ENCODE measurements around the gene ROPN1L.

The ROPN1L gene

GRCh38 chr5:10457682-10458574 lies 16.2 kb downstream of the ROPN1L start:
- DNase-seq (ENCODE audit: low read depth) = no peak

DNA sequence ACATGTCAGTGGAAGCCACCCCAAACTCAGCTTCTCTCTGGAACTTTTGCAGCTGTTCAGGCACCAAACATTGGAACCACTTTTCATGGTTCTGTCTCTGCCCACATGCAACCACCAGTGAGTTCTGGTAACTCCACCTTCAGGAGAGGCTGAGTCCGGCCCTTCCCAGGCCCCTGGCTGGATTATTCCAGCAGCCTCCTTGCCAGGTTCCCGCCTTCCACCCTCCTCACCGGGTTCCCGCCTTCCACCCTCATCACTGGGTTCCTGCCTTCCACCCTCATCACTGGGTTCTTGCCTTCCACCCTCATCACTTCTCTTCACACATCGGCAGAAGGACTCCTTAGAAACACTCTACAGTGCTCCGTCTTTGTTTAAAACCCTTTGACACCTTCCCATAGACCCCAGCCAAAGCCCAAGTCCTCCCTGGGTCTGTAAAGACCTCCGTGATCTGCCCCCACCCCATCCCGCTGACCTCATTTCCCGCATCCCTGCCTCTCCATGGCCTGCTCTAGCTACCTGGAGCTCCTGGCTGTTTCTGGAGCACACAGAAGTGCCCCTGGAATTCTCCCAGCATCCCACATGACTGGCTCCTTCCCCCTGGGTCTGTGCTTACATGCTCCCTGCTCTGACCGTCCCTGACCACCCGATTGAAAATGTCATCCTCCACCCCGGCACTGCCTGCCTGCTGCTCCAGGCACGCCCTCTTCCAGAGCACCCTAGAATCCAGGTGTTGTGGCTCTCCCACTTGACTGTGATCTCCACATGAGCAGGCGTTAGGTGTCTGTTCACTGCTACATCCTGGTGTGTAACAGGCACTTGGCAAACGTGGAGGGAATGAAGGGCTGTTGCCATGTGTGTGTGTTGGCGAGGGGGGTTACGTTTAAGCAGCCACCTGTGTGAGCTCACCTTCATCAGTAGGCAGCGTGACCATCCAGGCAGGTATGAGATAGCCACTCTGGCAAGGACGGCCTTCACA lies 17.7 kb downstream of the ROPN1L start:
- DNase-seq (ENCODE audit: low read depth) = no peak

GRCh38 chr5:10460252-10460906 lies 18.7 kb downstream of the ROPN1L start:
- no peak for DNase-seq (ENCODE audit: low read depth)

DNA sequence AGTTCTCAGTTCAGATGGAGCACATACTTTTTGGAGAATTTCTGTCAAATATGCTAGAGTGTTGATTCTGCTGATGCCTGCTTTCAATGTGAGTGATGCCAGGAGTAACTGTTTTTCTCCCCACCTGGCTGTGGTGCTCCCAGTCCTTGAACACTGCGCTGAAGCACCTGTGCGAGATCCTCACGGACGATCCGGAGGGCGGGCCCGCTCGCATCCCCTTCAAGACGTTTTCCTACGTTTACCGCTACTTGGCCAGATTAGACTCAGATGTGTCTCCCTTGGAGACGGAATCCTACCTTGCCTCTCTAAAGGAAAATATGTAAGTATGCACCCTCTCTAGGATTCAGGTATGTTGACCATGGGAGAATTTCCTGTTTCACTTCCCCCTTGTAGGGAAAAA lies 19.4 kb downstream of the ROPN1L start:
- DNase-seq (ENCODE audit: low read depth) = no peak

DNA sequence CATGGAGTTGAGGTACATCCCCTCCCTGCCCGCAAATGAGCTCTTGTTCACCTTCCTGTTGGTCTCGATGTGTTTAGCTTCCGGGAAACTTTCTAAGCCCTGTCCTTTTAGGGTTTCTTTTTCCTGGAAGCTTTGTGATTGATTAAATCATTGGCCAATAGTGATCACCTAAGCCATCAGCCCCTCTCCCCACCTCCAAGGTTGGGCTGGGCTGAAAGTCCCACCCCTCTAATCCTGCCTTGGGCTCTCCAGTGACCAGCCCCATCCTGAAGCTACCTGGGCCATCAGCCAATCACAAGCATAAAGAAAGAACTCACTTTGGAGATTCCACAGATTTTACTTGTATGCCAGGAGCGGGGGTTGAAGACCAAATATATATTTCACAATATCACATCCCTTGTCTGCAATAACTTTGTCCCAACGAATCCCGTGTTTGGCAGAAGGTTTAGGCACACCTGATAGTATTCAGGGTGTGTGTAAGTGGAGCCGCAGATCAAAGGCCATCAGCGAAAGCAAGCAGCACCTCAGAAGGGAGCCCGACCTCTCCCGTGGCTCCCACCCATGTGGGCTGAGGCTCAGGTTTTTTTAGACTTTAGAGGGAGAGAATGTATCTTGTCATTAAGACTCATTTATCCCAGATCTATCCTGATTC lies 20.4 kb downstream of the ROPN1L start:
- no peak for DNase-seq (ENCODE audit: low read depth)

GRCh38 chr5:10463566-10463965 lies 21.9 kb downstream of the ROPN1L start:
- DNase-seq (ENCODE audit: low read depth) = no peak

- no peak for DNase-seq (ENCODE audit: low read depth)
Observed at GRCh38 chr5:10464173-10464572, 22.5 kb downstream of the ROPN1L start.

GRCh38 chr5:10465726-10466125 lies 24.0 kb downstream of the ROPN1L start:
- no peak for DNase-seq (ENCODE audit: low read depth)

DNA sequence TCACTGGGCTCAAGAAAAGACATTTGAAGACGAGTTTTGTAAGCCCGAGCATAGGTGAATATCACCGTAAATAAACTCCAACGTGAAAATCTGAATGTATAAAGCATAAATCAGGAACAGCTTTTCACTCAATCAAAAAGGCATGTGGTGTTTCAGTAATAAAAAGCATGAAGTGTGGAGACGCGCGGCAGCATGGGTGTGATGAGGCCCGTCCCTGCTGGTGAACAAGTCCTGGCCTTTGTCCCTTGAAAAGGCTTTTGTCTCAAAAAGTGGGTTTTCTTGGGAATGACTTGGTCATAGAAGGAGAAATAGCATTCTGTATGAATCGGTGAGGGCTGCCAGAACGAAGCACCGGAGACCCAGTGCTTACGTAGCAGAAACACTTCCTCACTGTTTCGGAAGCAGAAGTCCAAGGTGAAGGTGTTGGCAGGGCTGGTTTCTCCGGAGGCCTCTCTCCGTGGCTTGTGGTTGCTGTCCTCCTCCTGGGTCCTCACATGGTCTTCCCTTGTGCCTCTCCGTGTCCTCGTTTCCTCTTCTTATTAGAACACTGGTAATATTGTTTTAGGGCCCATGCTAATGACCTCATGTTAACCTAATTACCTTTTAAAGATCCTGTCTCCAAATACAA lies 24.9 kb downstream of the ROPN1L start:
- DNase-seq (ENCODE audit: low read depth) = no peak

DNA sequence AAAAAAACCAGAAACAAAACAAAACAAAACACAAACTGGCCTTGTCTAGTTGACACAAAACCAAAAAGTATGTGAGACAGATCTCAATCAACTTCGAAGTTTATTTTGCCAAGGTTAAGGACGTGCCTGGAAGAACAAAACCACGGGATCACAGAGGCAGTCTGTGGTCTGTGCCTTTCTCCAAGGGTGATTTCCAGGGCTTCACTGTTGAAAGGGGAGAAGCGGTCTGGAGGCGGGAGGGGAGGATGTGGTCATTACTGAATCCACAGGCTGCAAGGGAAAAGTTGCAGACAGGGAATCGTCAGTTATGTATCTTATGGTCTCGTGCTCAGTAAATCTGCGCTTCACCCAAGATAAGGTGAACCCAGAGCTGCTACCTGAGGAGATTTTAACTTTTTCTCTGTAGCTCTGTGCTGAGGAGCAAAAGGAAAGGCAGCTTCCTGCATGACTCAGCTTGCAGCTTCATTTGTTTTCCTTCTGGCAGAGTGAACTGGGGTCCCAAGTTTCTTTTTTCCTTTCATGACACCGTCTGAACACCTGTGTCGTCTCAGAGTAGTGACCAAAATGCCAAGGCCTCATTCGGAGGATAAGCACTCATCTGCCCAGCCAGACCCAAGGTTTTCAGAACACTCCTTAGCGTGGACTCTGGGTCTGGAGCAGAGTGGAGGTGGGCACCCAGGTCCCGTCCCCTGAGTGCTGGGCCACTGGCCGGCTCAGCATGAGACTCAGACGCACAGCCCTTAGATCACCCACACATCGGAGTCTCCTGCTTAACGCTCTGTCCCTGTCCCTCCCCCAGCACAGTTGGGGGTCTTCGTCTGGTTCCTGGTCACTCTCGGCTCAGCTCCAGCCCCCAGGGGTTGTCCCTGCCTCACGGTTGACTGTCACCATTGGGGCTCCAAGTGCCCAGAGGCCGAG lies 25.9 kb downstream of the ROPN1L start:
- no peak for DNase-seq (ENCODE audit: low read depth)

GRCh38 chr5:10468256-10468655 lies 26.6 kb downstream of the ROPN1L start:
- no peak for DNase-seq (ENCODE audit: low read depth)

- no peak for DNase-seq (ENCODE audit: low read depth)
Observed at GRCh38 chr5:10469253-10470050, 27.8 kb downstream of the ROPN1L start.

DNA sequence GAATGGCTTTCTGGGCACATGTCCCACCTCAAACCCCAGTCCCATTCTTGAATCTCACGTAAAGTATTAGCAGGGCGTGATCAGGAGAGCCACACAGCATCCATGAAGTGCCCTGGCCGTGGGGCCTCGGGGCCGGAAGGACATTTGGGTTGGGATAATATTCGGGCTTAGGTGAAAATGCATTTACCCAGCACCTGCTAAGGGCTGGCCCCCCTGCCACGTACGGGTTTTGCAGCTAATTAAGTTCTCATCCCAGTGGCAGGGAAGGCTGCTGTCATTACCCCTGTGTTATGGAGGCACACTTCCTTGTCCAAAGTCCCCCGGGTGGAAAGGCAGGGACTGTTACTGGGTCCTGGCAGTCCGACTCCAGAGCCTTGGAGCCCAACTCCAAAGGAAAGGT lies 29.0 kb downstream of the ROPN1L start:
- no peak for DNase-seq (ENCODE audit: low read depth)

DNA sequence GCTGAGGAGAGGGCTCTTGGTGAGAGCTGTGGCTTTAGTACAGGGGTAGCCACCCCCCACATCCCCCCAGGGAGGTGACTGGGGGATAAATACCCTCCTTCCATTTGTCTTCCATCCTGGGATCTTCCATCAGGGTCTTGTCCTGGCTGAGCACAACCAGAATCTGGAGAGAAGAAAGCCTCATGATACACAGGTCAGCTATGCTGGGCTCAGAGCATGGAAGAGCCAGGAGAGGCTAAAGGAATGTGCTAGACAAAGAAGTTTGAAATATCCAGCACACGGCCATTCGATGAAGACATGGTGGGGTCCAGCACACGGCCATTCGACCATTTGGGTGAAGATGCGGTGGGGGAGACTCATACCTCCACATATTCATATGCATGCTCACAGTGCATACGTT lies 30.0 kb downstream of the ROPN1L start:
- no peak for DNase-seq (ENCODE audit: low read depth)

- DNase-seq (ENCODE audit: low read depth) = no peak
Observed at GRCh38 chr5:10474521-10475075, 32.9 kb downstream of the ROPN1L start.

GRCh38 chr5:10475931-10476676 lies 34.4 kb downstream of the ROPN1L start:
- no peak for DNase-seq (ENCODE audit: low read depth)

DNA sequence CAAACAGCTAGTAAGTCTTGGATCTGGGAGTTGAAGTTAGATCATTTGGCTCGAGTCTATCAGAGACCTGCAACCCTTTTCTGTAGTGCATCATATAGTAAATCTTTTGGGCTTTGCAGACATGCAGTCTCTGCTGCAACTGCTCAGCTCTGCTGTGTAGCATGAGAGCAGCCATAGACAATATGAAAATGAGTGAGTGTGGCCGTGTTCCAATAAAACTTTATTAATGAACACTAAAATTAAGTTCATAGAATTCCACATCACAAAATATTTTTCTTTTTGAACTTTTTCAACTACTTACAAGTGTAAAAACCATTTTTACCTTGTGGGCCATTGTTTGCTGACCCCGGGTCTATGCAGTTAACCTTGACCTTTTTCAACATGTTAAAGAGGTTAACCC lies 35.2 kb downstream of the ROPN1L start:
- DNase-seq (ENCODE audit: low read depth) = no peak

DNA sequence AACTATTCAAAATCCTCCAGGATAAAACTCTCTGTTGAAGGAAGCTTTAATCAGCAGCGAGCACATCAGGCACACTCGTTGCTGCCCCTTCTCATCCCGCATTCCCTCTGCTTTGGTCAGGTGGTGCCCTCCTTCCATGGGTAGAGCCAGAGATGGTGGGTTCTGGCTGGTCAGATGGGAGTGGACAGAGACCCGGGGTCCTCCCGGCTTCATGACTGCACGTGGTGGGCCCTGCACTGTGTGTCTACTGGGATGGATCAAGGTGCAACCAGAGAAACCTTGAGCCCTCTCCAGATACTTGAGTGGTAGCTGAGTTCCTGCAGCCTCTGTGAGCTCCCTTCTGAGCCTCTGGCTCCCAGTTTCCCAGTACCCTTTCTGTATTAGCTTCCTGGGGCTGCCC lies 36.3 kb downstream of the ROPN1L start:
- no peak for DNase-seq (ENCODE audit: low read depth)
